IPS DF 6.9 (cell line): ENCODE results near the gene E2F6.

Experiments
- DNase-seq: peaks from one replicate; pipeline ENCODE4 v3.0.0-alpha.2; 2013; ENCODE audit warnings: low read depth, low spot score
- H3K27ac ChIP-seq: one replicate; pipeline ENCODE4 v1.5.1; 2013; ENCODE audit warnings: low read length, control low read depth
- H3K27me3 ChIP-seq: 2 replicates; pipeline ENCODE4 v1.6.1; 2013; ENCODE audit warnings: mild to moderate bottlenecking, low read length; ENCODE audit not compliant: control insufficient read depth, insufficient read depth
- H3K36me3 ChIP-seq: 2 replicates; pipeline ENCODE4 v1.6.1; 2013; ENCODE audit warnings: low read length; ENCODE audit not compliant: control insufficient read depth, insufficient read depth
- H3K4me1 ChIP-seq: 2 replicates; pipeline ENCODE4 v1.6.1; 2013; ENCODE audit warnings: low read length; ENCODE audit not compliant: control insufficient read depth, insufficient read depth
- H3K4me3 ChIP-seq: 2 replicates; pipeline ENCODE4 v1.5.1; 2013; ENCODE audit warnings: mild to moderate bottlenecking, low read length
- H3K9me3 ChIP-seq: 2 replicates; pipeline ENCODE4 v1.6.1; 2013; ENCODE audit warnings: low read length, inconsistent platforms; ENCODE audit not compliant: control insufficient read depth, insufficient read depth
- WGBS: extraction: QIAGEN DNeasy Blood & Tissue Kit; methylation state at CpG from one replicate; pipeline ENCODE4 v1.1.7; 2013; ENCODE audit warnings: mixed read lengths, missing lambda C conversion rate; ENCODE audit not compliant: insufficient read length, insufficient coverage; 5-methylcytosine and 5-hydroxymethylcytosine counted together

Gene E2F6

GRCh38 chr2:11492720-11493119 lies 26.8 kb upstream of the E2F6 start:
- Histone ChIP-seq H3K4me1 (peaks cover 5% of the 10 kb centered on the region), H3K27me3 (no peaks in the 10 kb centered on the region), H3K9me3 (no peaks in the 10 kb centered on the region), H3K36me3 (no peaks in the 10 kb centered on the region), H3K27ac (no peak overlapping the region), H3K4me3 (no peak overlapping the region)
- no peak for DNase-seq
- no CpG with 5 or more reads among the region's 1 CpG for WGBS

- Histone ChIP-seq H3K27me3 (no peaks in the 10 kb centered on the region), H3K9me3 (no peaks in the 10 kb centered on the region), H3K36me3 (no peaks in the 10 kb centered on the region), H3K4me1 (peaks cover 5% of the 10 kb centered on the region), H3K4me3 (no peak overlapping the region), H3K27ac (no peak overlapping the region)
- no peak for DNase-seq
- no CpG with 5 or more reads among the region's 3 CpGs for WGBS
These were observed 26.3 kb upstream of the E2F6 start for GRCh38 chr2:11492244-11492643.

DNA sequence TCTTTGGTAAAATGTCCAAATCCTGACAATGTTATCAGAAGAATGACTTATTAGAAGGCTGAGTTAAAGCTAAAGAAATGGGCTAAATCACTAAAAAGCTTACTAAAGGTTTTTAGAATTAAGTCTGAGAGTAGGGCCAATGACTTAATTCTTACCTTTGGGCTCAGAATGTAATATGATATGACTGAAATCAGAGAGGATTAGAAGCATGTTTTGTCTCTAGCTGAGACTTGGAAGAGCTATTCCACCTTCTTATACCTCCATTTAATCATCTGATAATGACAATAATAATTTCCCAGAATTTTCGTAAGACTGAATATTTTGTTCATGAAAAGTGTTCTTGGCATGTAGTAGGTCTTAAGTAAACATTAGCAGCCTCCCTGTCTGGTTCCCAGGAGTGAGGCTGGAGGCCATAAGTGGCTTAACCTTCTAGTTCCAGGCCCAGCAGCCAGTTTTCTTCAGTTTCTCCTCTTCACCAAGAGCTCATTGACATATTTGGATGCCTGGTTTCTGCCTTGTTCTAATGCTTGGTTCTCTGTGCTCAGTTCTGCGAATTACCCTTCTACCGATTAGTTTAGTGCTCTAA lies 25.5 kb upstream of the E2F6 start:
- H3K9me3 ChIP-seq = no peaks in the 10 kb centered on the region
- H3K4me1 ChIP-seq = peaks cover 5% of the 10 kb centered on the region
- no peaks in the 10 kb centered on the region for H3K36me3 ChIP-seq
- no peaks in the 10 kb centered on the region for H3K27me3 ChIP-seq
- no peak for DNase-seq
- H3K4me3 ChIP-seq = no peak overlapping the region
- H3K27ac ChIP-seq = no peak overlapping the region
- WGBS = no CpG with 5 or more reads among the region's 3 CpGs

GRCh38 chr2:11490194-11490593 lies 24.2 kb upstream of the E2F6 start:
- no CpG with 5 or more reads among the region's 5 CpGs for WGBS
- Histone ChIP-seq H3K27me3 (no peaks in the 10 kb centered on the region), H3K4me1 (peaks cover 2% of the 10 kb centered on the region; the same call in 1 of the 2 replicates), H3K9me3 (no peaks in the 10 kb centered on the region), H3K27ac (no peak overlapping the region), H3K36me3 (no peaks in the 10 kb centered on the region), H3K4me3 (no peak overlapping the region)
- no peak for DNase-seq

DNA sequence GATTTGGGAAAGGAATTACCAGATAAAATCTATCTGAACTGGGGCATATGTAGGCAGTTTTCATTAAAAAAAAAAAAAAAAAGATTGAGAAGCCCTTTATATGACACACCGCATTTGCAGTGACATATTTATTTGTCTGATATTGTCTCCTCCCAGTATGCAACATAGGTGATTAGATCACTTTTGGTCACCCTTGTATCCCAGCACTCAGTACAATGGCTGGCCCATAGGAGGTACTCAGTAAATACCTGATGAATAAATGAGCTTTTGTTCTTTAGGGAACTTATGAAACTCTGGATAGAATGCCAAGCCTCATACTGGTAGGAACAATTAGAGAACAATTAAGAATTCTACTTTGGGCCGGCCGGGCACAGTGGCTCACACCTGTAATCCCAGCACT lies 22.8 kb upstream of the E2F6 start:
- no peaks in the 10 kb centered on the region for H3K9me3 ChIP-seq
- no peak overlapping the region for H3K4me3 ChIP-seq
- H3K27ac ChIP-seq = no peak overlapping the region
- WGBS = no CpG with 5 or more reads among the region's 3 CpGs
- no peaks in the 10 kb centered on the region for H3K36me3 ChIP-seq
- no peak for DNase-seq
- H3K27me3 ChIP-seq = no peaks in the 10 kb centered on the region
- peaks cover 2% of the 10 kb centered on the region; the same call in 1 of the 2 replicates for H3K4me1 ChIP-seq

DNA sequence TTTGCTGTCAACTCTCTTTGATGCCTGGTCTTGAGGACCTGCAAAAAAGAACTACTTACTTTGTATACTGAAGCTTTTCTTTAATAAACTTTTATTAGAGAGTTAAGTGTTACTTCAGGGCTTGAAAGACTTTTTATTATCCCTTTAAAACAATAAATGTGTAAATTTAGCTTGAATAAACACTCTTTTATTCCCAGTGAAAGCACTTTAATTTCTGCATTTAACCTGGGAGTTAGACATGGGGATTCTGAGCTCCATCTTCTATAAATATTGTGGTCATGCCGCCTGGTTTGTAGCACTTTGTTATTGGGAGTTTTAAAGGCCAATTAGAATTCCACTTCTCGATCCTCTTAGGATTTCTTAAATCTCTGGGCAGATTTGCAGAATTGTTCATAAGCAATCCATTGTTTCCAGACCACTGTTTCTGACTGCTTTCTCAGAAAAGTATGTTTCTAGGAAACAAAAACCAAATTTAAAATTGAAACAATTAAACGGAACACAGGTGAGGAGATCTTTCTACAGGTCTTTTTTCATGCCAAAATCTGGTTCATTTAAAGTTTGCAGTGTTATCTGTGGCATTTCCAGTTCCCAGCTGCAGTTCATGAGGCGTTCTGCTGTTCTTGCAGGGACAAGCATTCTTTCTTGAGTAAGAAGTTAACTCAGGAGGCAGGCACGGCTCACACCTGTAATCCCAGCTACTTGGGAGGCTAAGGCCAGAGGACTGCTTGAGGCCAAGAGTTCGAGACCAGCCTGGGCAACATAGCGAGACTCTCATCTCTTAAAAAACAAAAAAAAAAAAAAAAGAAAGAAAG lies 18.1 kb upstream of the E2F6 start:
- no peaks in the 10 kb centered on the region; the same call in none of the 2 replicates for H3K4me1 ChIP-seq
- no CpG with 5 or more reads among the region's 7 CpGs for WGBS
- H3K4me3 ChIP-seq = peak overlapping the region; percentile 77; the same call in 1 of the 2 replicates
- no peaks in the 10 kb centered on the region; the same call in 1 of the 2 replicates for H3K27me3 ChIP-seq
- H3K36me3 ChIP-seq = no peaks in the 10 kb centered on the region
- DNase-seq = no peak
- H3K9me3 ChIP-seq = no peaks in the 10 kb centered on the region
- no peak overlapping the region for H3K27ac ChIP-seq

DNA sequence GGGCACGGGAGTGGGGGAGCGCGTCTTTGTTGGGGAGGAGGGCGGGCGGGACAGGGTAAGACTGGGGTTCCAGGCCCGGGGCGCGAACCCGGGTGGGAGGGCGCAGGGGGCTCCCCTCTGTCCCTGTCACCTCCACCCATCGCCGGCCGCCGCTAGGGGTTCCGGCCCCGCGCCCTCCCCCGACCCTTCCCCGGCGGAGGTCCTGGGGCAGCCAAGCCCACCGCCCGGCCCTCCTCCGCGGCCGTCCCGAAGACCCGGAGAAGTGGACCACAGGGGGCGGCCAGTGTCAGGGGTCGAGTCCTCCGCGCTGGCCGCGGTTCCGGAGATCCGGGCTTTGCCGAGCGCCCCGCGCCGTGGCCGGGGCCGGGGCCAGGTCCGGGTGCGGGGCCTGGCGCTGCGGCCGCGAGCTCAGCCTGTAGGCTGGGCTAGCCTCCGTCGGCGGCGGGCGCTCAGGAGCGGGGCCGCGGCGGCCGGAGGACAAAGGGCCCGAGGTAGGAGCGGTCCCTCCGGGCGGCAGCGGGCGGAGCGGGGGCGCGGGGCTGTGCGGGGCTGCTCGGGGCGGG lies 16.6 kb upstream of the E2F6 start:
- Histone ChIP-seq H3K4me3 (peak overlapping the region; percentile 77; the same call in 1 of the 2 replicates), H3K36me3 (no peaks in the 10 kb centered on the region), H3K27ac (no peak overlapping the region), H3K9me3 (no peaks in the 10 kb centered on the region), H3K27me3 (no peaks in the 10 kb centered on the region; the same call in 1 of the 2 replicates), H3K4me1 (no peaks in the 10 kb centered on the region; the same call in none of the 2 replicates)
- no CpG with 5 or more reads among the region's 70 CpGs for WGBS
- DNase-seq = peak; percentile 64

DNA sequence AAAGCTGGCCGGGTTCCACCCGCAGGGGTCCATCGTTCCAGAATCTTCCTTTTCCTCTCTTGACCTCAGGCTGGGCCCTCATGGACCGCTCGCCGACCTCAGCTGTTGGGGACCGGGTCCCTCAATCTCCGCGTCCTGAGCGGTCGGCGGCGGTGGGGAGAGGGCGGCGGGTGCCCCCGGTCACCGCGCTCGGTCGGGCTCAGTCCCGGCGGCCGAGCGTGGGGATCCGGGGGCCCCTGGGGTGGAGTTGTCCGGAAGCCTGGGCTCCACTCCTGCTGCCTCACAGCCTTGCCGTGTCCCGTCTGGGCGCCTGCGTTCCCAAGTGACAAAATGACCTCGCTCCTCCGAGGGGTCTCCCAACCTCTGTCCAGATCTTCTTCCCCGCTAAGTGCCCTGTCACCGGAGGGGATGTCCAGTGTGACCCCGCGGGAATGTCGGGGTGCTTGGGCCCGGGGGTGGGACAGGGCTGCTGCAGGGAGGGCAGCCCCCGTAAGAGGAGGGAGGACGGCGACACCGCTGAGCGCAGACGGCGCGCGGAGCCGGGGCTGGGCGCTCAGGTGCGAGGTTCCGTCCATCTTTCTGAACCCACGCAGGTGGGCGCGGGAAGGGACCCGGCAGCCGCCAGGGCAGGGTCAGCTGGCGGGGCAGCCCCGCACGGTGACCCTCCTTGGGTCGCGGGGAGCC lies 16.0 kb upstream of the E2F6 start:
- H3K27ac ChIP-seq = no peak overlapping the region
- peak overlapping the region; percentile 77; the same call in 1 of the 2 replicates for H3K4me3 ChIP-seq
- no peaks in the 10 kb centered on the region for H3K36me3 ChIP-seq
- H3K4me1 ChIP-seq = no peaks in the 10 kb centered on the region; the same call in none of the 2 replicates
- no peak for DNase-seq
- no CpG with 5 or more reads among the region's 61 CpGs for WGBS
- H3K27me3 ChIP-seq = no peaks in the 10 kb centered on the region; the same call in 1 of the 2 replicates
- no peaks in the 10 kb centered on the region for H3K9me3 ChIP-seq

GRCh38 chr2:11481426-11481788 lies 15.4 kb upstream of the E2F6 start:
- WGBS = no CpG with 5 or more reads among the region's 6 CpGs
- no peak for DNase-seq

DNA sequence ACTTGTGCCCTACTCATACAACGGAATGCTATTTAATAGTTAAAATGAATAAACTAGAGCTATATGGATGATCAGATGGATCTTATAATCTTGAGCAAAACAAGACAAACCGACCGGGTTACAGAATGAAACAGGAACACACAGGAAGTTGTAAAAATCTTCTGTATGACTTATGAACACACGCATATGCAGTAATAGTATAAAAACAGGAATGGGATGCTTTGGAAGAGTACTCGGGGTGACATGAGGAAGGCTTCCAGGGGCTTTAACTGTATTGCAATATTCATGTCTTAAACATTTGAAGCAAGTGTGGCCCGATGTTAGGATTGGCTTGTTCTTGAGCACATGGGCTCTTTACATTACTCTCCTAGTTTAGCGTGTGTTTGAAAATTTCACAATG lies 14.9 kb upstream of the E2F6 start:
- no peak overlapping the region for H3K27ac ChIP-seq
- no peak for DNase-seq
- H3K4me1 ChIP-seq = no peaks in the 10 kb centered on the region; the same call in none of the 2 replicates
- no CpG with 5 or more reads among the region's 7 CpGs for WGBS
- no peaks in the 10 kb centered on the region for H3K36me3 ChIP-seq
- no peaks in the 10 kb centered on the region; the same call in 1 of the 2 replicates for H3K27me3 ChIP-seq
- H3K4me3 ChIP-seq = no peak overlapping the region
- H3K9me3 ChIP-seq = no peaks in the 10 kb centered on the region

More at GRCh38 chr2:11481426-11481788, 15.4 kb upstream of the E2F6 start:
- H3K9me3 ChIP-seq = no peaks in the 10 kb centered on the region
- no peak overlapping the region for H3K27ac ChIP-seq
- no peaks in the 10 kb centered on the region; the same call in none of the 2 replicates for H3K4me1 ChIP-seq
- H3K36me3 ChIP-seq = no peaks in the 10 kb centered on the region
- no peaks in the 10 kb centered on the region; the same call in 1 of the 2 replicates for H3K27me3 ChIP-seq
- H3K4me3 ChIP-seq = peak overlapping the region; percentile 77; the same call in 1 of the 2 replicates
